Medulla oblongata (tissue), 1 donor: ENCODE measurements around the gene CARHSP1.
"Not testable (repeated sequence)": the region's sequence is repeated elsewhere in the genome, so short reads cannot be mapped to it uniquely, and the experiment has no call there.

Source experiments
- DNase-seq: peaks from one replicate; pipeline ENCODE4 v3.0.0-alpha.2; 2015; ENCODE audit errors: extremely low spot score

The CARHSP1 gene

GRCh38 chr16:8854298-8854948 lies 14.4 kb downstream of the CARHSP1 start:
- no peak for DNase-seq

- DNase-seq = no peak
Observed at GRCh38 chr16:8853611-8854010, 15.2 kb downstream of the CARHSP1 start.

- no peak for DNase-seq
Observed at GRCh38 chr16:8853150-8853549, 15.7 kb downstream of the CARHSP1 start.

GRCh38 chr16:8852534-8852933 lies 16.3 kb downstream of the CARHSP1 start:
- DNase-seq = no peak

- DNase-seq = no peak
Observed at GRCh38 chr16:8851761-8852403, 16.9 kb downstream of the CARHSP1 start.

- no peak for DNase-seq
Observed at GRCh38 chr16:8850279-8850885, 18.4 kb downstream of the CARHSP1 start.

- no peak for DNase-seq
Observed at GRCh38 chr16:8849411-8850011, 19.3 kb downstream of the CARHSP1 start.

GRCh38 chr16:8848939-8849391 lies 19.8 kb downstream of the CARHSP1 start:
- no peak for DNase-seq

GRCh38 chr16:8848231-8848938 lies 20.4 kb downstream of the CARHSP1 start:
- no peak for DNase-seq

GRCh38 chr16:8847623-8848022 lies 21.2 kb downstream of the CARHSP1 start:
- no peak for DNase-seq

GRCh38 chr16:8847145-8847544 lies 21.7 kb downstream of the CARHSP1 start:
- no peak for DNase-seq

GRCh38 chr16:8846401-8846932 lies 22.3 kb downstream of the CARHSP1 start:
- no peak for DNase-seq

- DNase-seq = no peak
Observed at GRCh38 chr16:8845699-8846298, 23.0 kb downstream of the CARHSP1 start.

GRCh38 chr16:8843296-8843695 lies 25.5 kb downstream of the CARHSP1 start:
- not testable (repeated sequence) for DNase-seq

GRCh38 chr16:8842016-8842415 lies 26.8 kb downstream of the CARHSP1 start:
- DNase-seq = not testable (repeated sequence)

- not testable (repeated sequence) for DNase-seq
Observed at GRCh38 chr16:8837594-8837993, 31.2 kb downstream of the CARHSP1 start.

GRCh38 chr16:8836797-8837196 lies 32.0 kb downstream of the CARHSP1 start:
- not testable (repeated sequence) for DNase-seq

GRCh38 chr16:8832717-8833105 lies 36.1 kb downstream of the CARHSP1 start:
- DNase-seq = no peak

GRCh38 chr16:8831871-8832716 lies 36.7 kb downstream of the CARHSP1 start:
- DNase-seq = no peak

GRCh38 chr16:8831450-8831849 lies 37.4 kb downstream of the CARHSP1 start:
- DNase-seq = no peak
